IPS DF 19.7 (cell line): ENCODE measurements around the gene PCDHGC4.
A peak's percentile ranks its signal among the peaks of the same experiment; 100 is the strongest.

Source experiments
- DNase-seq: peaks from one replicate; pipeline ENCODE4 v3.0.0-alpha.2; 2013; ENCODE audit warnings: low read depth, low spot score

The PCDHGC4 gene

GRCh38 chr5:141512390-141512910 is 27.6 kb downstream of the PCDHGC4 start:
- peak; percentile 83 for DNase-seq

- no peak for DNase-seq
Measured at GRCh38 chr5:141512911-141513626, 28.2 kb downstream of the PCDHGC4 start.

- DNase-seq = no peak
Measured at GRCh38 chr5:141513627-141514329, 28.9 kb downstream of the PCDHGC4 start.

- no peak for DNase-seq
Measured at GRCh38 chr5:141514330-141515133, 29.7 kb downstream of the PCDHGC4 start.

- DNase-seq = no peak
Measured at GRCh38 chr5:141515141-141515540, 30.3 kb downstream of the PCDHGC4 start.

GRCh38 chr5:141515946-141516671 is 31.3 kb downstream of the PCDHGC4 start:
- DNase-seq = no peak

GRCh38 chr5:141516672-141517025 is 31.8 kb downstream of the PCDHGC4 start:
- no peak for DNase-seq

GRCh38 chr5:141517312-141517711 is 32.5 kb downstream of the PCDHGC4 start:
- no peak for DNase-seq

- DNase-seq = no peak
Measured at GRCh38 chr5:141517880-141518617, 33.2 kb downstream of the PCDHGC4 start.

GRCh38 chr5:141518618-141519015 is 33.8 kb downstream of the PCDHGC4 start:
- DNase-seq = no peak

GRCh38 chr5:141519605-141520565 is 35.1 kb downstream of the PCDHGC4 start:
- no peak for DNase-seq

- DNase-seq = no peak
Measured at GRCh38 chr5:141521244-141521781, 36.5 kb downstream of the PCDHGC4 start.

GRCh38 chr5:141522301-141522700 is 37.5 kb downstream of the PCDHGC4 start:
- no peak for DNase-seq

- DNase-seq = no peak
Measured at GRCh38 chr5:141523991-141524390, 39.2 kb downstream of the PCDHGC4 start.

- DNase-seq = peak; percentile 96
Measured at GRCh38 chr5:141524604-141525597, 40.1 kb downstream of the PCDHGC4 start.

- no peak for DNase-seq
Measured at GRCh38 chr5:141525653-141526052, 40.8 kb downstream of the PCDHGC4 start.

GRCh38 chr5:141527426-141527825 is 42.6 kb downstream of the PCDHGC4 start:
- no peak for DNase-seq
